ENCODE results near the gene UTP18. TPM values are rescaled to one million over a fixed set of nuclear protein-coding genes. Genes with fewer than 3 reads are reported as not detected.

Gene UTP18
- total and polyA plus RNA-seq, 4 donors: 12.0 to 21.0 (median 17.0) TPM

GRCh38 chr17:51230306-51230705 lies 30.0 kb upstream of the UTP18 start:
- Histone ChIP-seq H3K4me1 (ENCODE audit: control insufficient read depth in 1 of 2, insufficient read depth in 2 of 2, low read length in 2 of 2) (no peaks in the 10 kb centered on the region), H3K27ac (ENCODE audit: low read depth in 1 of 2, low read length in 2 of 2) (no peak overlapping the region), H3K9me3 (ENCODE audit: control insufficient read depth, low read length) (no peaks in the 10 kb centered on the region), H3K27me3 (ENCODE audit: control insufficient read depth in 1 of 2, insufficient read depth in 2 of 2, low read length in 1 of 2) (no peaks in the 10 kb centered on the region), H3K36me3 (ENCODE audit: control insufficient read depth in 1 of 2, insufficient read depth in 2 of 2, low read length in 1 of 2) (no peaks in the 10 kb centered on the region), H3K4me3 (ENCODE audit: low read length in 2 of 2) (no peak overlapping the region)
- ATAC-seq (ENCODE audit: low FRiP score): no peak
- 27 to 35% methylated on average over 4 of the region's 4 CpGs for WGBS, 2 donors
- DNase-seq: no peak
- intact Hi-C loops (cut with DNase I): no loop called here

GRCh38 chr17:51231999-51232398 lies 28.3 kb upstream of the UTP18 start:
- 95 to 96% methylated on average over 4 of the region's 4 CpGs for WGBS, 2 donors
- Histone ChIP-seq H3K9me3 (ENCODE audit: control insufficient read depth, low read length) (no peaks in the 10 kb centered on the region), H3K27me3 (ENCODE audit: control insufficient read depth in 1 of 2, insufficient read depth in 2 of 2, low read length in 1 of 2) (no peaks in the 10 kb centered on the region), H3K36me3 (ENCODE audit: control insufficient read depth in 1 of 2, insufficient read depth in 2 of 2, low read length in 1 of 2) (peaks cover 0 to 2% of the 10 kb centered on the region in 2 donors), H3K4me3 (ENCODE audit: low read length in 2 of 2) (no peak overlapping the region), H3K27ac (ENCODE audit: low read depth in 1 of 2, low read length in 2 of 2) (no peak overlapping the region), H3K4me1 (ENCODE audit: control insufficient read depth in 1 of 2, insufficient read depth in 2 of 2, low read length in 2 of 2) (no peaks in the 10 kb centered on the region)
- no peak for DNase-seq
- ATAC-seq (ENCODE audit: low FRiP score): no peak
- intact Hi-C loops (cut with DNase I): no loop called here

GRCh38 chr17:51234162-51234561 lies 26.2 kb upstream of the UTP18 start:
- intact Hi-C loops (cut with DNase I): no loop called here
- Histone ChIP-seq H3K36me3 (ENCODE audit: control insufficient read depth in 1 of 2, insufficient read depth in 2 of 2, low read length in 1 of 2) (peaks cover 0 to 2% of the 10 kb centered on the region in 2 donors), H3K27me3 (ENCODE audit: control insufficient read depth in 1 of 2, insufficient read depth in 2 of 2, low read length in 1 of 2) (no peaks in the 10 kb centered on the region), H3K4me3 (ENCODE audit: low read length in 2 of 2) (no peak overlapping the region), H3K27ac (ENCODE audit: low read depth in 1 of 2, low read length in 2 of 2) (no peak overlapping the region), H3K9me3 (ENCODE audit: control insufficient read depth, low read length) (no peaks in the 10 kb centered on the region), H3K4me1 (ENCODE audit: control insufficient read depth in 1 of 2, insufficient read depth in 2 of 2, low read length in 2 of 2) (no peaks in the 10 kb centered on the region)
- DNase-seq: no peak
- ATAC-seq (ENCODE audit: low FRiP score): no peak
- WGBS, 2 donors: 81 to 99% methylated on average over 5 to 6 of the region's 6 CpGs

GRCh38 chr17:51238255-51238887 lies 22.0 kb upstream of the UTP18 start:
- no peak overlapping the region for H3K27ac ChIP-seq (ENCODE audit: low read depth in 1 of 2, low read length in 2 of 2)
- no peak overlapping the region for H3K4me3 ChIP-seq (ENCODE audit: low read length in 2 of 2)
- ATAC-seq (ENCODE audit: low FRiP score) (no peak), DNase-seq (no peak)
- no peaks in the 10 kb centered on the region for H3K27me3 ChIP-seq (ENCODE audit: control insufficient read depth in 1 of 2, insufficient read depth in 2 of 2, low read length in 1 of 2)
- H3K4me1 ChIP-seq (ENCODE audit: control insufficient read depth in 1 of 2, insufficient read depth in 2 of 2, low read length in 2 of 2): no peaks in the 10 kb centered on the region
- intact Hi-C loops (cut with DNase I): no loop called here
- 89 to 91% methylated on average over 6 of the region's 6 CpGs for WGBS, 2 donors
- no peaks in the 10 kb centered on the region for H3K9me3 ChIP-seq (ENCODE audit: control insufficient read depth, low read length)
- peaks cover 0 to 2% of the 10 kb centered on the region in 2 donors for H3K36me3 ChIP-seq (ENCODE audit: control insufficient read depth in 1 of 2, insufficient read depth in 2 of 2, low read length in 1 of 2)

- Histone ChIP-seq H3K4me3 (ENCODE audit: low read length in 2 of 2) (no peak overlapping the region), H3K4me1 (ENCODE audit: control insufficient read depth in 1 of 2, insufficient read depth in 2 of 2, low read length in 2 of 2) (no peaks in the 10 kb centered on the region), H3K36me3 (ENCODE audit: control insufficient read depth in 1 of 2, insufficient read depth in 2 of 2, low read length in 1 of 2) (peaks cover 0 to 2% of the 10 kb centered on the region in 2 donors), H3K27me3 (ENCODE audit: control insufficient read depth in 1 of 2, insufficient read depth in 2 of 2, low read length in 1 of 2) (no peaks in the 10 kb centered on the region), H3K27ac (ENCODE audit: low read depth in 1 of 2, low read length in 2 of 2) (no peak overlapping the region), H3K9me3 (ENCODE audit: control insufficient read depth, low read length) (no peaks in the 10 kb centered on the region)
- ATAC-seq (ENCODE audit: low FRiP score) (no peak), DNase-seq (no peak)
- intact Hi-C loops (cut with DNase I): no loop called here
- WGBS, 2 donors: 94 to 95% methylated on average over 2 of the region's 2 CpGs
These were observed 20.1 kb upstream of the UTP18 start for GRCh38 chr17:51240275-51240674.

GRCh38 chr17:51244041-51244440 lies 16.3 kb upstream of the UTP18 start:
- H3K9me3 ChIP-seq (ENCODE audit: control insufficient read depth, low read length): no peaks in the 10 kb centered on the region
- H3K27ac ChIP-seq (ENCODE audit: low read depth in 1 of 2, low read length in 2 of 2): no peak overlapping the region
- H3K4me3 ChIP-seq (ENCODE audit: low read length in 2 of 2): no peak overlapping the region
- no peaks in the 10 kb centered on the region for H3K27me3 ChIP-seq (ENCODE audit: control insufficient read depth in 1 of 2, insufficient read depth in 2 of 2, low read length in 1 of 2)
- H3K36me3 ChIP-seq (ENCODE audit: control insufficient read depth in 1 of 2, insufficient read depth in 2 of 2, low read length in 1 of 2): no peaks in the 10 kb centered on the region
- intact Hi-C loops (cut with DNase I): no loop called here
- 17 to 26% methylated on average over 4 of the region's 4 CpGs for WGBS, 2 donors
- no peak for ATAC-seq (ENCODE audit: low FRiP score)
- no peak for DNase-seq
- H3K4me1 ChIP-seq (ENCODE audit: control insufficient read depth in 1 of 2, insufficient read depth in 2 of 2, low read length in 2 of 2): no peaks in the 10 kb centered on the region

- Histone ChIP-seq H3K27ac (ENCODE audit: low read depth in 1 of 2, low read length in 2 of 2) (no peak overlapping the region), H3K4me3 (ENCODE audit: low read length in 2 of 2) (no peak overlapping the region), H3K36me3 (ENCODE audit: control insufficient read depth in 1 of 2, insufficient read depth in 2 of 2, low read length in 1 of 2) (no peaks in the 10 kb centered on the region), H3K9me3 (ENCODE audit: control insufficient read depth, low read length) (no peaks in the 10 kb centered on the region), H3K4me1 (ENCODE audit: control insufficient read depth in 1 of 2, insufficient read depth in 2 of 2, low read length in 2 of 2) (no peaks in the 10 kb centered on the region), H3K27me3 (ENCODE audit: control insufficient read depth in 1 of 2, insufficient read depth in 2 of 2, low read length in 1 of 2) (no peaks in the 10 kb centered on the region)
- intact Hi-C loops (cut with DNase I): no loop called here
- DNase-seq: no peak
- ATAC-seq (ENCODE audit: low FRiP score): no peak
- 71 to 87% methylated on average over 1 of the region's 1 CpG for WGBS, 2 donors
These were observed 14.8 kb upstream of the UTP18 start for GRCh38 chr17:51245535-51245934.

GRCh38 chr17:51250314-51250840 lies 10.0 kb upstream of the UTP18 start:
- H3K4me3 ChIP-seq (ENCODE audit: low read length in 2 of 2): no peak overlapping the region
- H3K9me3 ChIP-seq (ENCODE audit: control insufficient read depth, low read length): no peaks in the 10 kb centered on the region
- no peaks in the 10 kb centered on the region for H3K36me3 ChIP-seq (ENCODE audit: control insufficient read depth in 1 of 2, insufficient read depth in 2 of 2, low read length in 1 of 2)
- H3K27ac ChIP-seq (ENCODE audit: low read depth in 1 of 2, low read length in 2 of 2): no peak overlapping the region
- H3K27me3 ChIP-seq (ENCODE audit: control insufficient read depth in 1 of 2, insufficient read depth in 2 of 2, low read length in 1 of 2): no peaks in the 10 kb centered on the region
- ATAC-seq (ENCODE audit: low FRiP score) (no peak), DNase-seq (no peak)
- no peaks in the 10 kb centered on the region for H3K4me1 ChIP-seq (ENCODE audit: control insufficient read depth in 1 of 2, insufficient read depth in 2 of 2, low read length in 2 of 2)
- 97 to 99% methylated on average over 3 of the region's 3 CpGs for WGBS, 2 donors
- intact Hi-C loops (cut with DNase I): no loop called here

- DNase-seq (no peak), ATAC-seq (ENCODE audit: low FRiP score) (no peak)
- no peaks in the 10 kb centered on the region for H3K27me3 ChIP-seq (ENCODE audit: control insufficient read depth in 1 of 2, insufficient read depth in 2 of 2, low read length in 1 of 2)
- H3K9me3 ChIP-seq (ENCODE audit: control insufficient read depth, low read length): no peaks in the 10 kb centered on the region
- intact Hi-C loops (cut with DNase I): no loop called here
- H3K36me3 ChIP-seq (ENCODE audit: control insufficient read depth in 1 of 2, insufficient read depth in 2 of 2, low read length in 1 of 2): no peaks in the 10 kb centered on the region
- H3K27ac ChIP-seq (ENCODE audit: low read depth in 1 of 2, low read length in 2 of 2): no peak overlapping the region
- no peaks in the 10 kb centered on the region for H3K4me1 ChIP-seq (ENCODE audit: control insufficient read depth in 1 of 2, insufficient read depth in 2 of 2, low read length in 2 of 2)
- H3K4me3 ChIP-seq (ENCODE audit: low read length in 2 of 2): no peak overlapping the region
These were observed 9.3 kb upstream of the UTP18 start for GRCh38 chr17:51251010-51251409.

Data from aorta (tissue), 5 donors.